GM19438 (cell line): ENCODE data around the gene AMHR2.
"Not testable (repeated sequence)": the region's sequence is repeated elsewhere in the genome, so short reads cannot be mapped to it uniquely, and the experiment has no call there.

Experiments
- ATAC-seq: cut with Tn5 transposase; IDR thresholded peaks from one replicate; pipeline ENCODE4 v1.9.1; 2021; ENCODE audit warnings: low read depth; ENCODE audit not compliant: unreplicated experiment

Gene AMHR2

DNA sequence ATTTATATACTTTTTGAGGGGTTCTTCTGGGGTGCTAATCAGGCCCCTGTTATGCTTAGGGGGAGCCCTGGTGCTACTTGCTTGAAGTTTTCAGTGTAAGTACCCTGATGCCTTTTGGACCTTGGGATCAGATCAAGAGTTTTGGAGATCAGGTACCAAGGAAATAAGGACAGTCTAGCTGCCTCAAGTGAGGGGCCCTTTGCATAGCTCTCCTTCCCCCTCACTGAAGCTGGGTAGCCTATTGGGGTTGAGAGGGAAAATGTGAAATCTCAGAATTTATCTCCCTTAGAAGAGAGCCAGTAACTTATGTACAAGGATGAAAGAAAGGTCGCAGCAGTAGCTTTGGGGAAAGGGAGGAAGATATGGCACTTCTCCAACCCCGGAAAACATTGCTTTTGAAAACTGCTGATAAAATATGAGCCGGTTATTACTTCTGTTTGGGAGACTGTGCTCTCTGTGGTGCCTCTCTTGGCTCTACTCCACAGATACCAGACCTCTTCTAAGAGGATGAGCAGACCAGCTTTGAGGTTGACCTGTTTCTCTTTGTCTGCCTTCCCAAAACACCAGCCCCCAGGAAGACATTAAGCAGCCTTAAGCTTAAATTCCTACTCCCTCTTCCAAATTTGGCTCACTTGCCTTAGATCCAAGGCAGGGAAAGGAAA is 8.8 kb upstream of the AMHR2 start:
- no peak for ATAC-seq

DNA sequence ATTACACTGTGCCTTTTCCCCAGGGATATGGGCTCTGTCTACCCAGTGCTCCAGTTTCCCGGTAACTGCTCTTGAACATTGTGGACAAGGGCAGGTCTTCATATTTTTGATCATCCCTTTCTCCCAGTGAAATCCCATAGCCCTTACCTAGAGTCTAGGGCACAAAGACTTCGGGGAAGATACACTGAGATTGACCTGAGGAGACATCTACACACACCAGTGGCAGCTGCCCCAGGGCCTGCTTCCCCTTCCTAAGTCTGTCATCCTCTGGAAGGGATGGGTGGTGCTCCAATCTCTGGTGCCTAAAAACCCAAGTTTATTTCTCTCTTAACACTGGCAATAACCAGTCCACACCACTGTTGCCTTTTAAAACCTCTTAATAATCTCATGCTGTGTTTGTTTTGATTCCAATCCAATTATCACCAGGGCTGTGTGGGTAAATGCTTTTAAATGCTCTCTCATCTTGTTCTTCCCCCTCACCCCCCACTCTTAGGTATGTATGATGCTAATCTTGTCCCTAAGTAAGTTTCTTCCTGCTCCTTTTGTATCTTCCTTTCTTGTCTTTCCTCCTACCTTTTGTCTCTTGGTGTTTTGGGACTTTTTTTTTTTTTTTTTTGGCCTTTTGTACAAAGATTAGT is 7.8 kb upstream of the AMHR2 start:
- not testable (repeated sequence) for ATAC-seq

DNA sequence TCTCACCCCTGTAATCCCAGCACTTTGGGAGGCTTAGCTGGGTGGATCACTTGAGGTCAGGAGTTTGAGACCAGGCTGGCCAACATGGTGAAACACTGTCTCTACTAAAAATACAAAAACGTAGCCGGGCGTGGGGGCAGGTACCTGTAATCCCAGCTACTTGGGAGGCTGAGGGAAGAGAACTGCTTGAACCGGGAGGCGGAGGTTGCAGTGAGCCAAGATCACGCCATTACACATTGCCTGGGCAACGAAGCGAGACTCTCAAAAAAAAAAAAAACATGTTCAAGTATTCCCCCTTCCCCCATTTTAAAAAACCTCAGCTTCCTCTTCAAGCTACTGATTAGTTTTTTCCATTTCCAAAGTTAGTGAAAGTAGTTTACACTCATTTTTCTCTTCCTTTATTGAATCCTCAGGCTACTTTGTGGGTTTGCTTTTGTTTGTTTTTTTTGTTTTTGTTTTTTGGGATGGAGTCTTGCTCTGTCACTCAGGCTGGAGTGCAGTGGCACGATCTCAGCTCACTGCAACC is 6.3 kb upstream of the AMHR2 start:
- not testable (repeated sequence) for ATAC-seq

- no peak for ATAC-seq
These were observed 5.4 kb upstream of the AMHR2 start for GRCh38 chr12:53418221-53418620.

GRCh38 chr12:53419756-53420155 is 3.9 kb upstream of the AMHR2 start:
- ATAC-seq: no peak

GRCh38 chr12:53422247-53422646 is 1.4 kb upstream of the AMHR2 start:
- not testable (repeated sequence) for ATAC-seq

GRCh38 chr12:53424626-53425514 is 1.2 kb downstream of the AMHR2 start:
- no peak for ATAC-seq

DNA sequence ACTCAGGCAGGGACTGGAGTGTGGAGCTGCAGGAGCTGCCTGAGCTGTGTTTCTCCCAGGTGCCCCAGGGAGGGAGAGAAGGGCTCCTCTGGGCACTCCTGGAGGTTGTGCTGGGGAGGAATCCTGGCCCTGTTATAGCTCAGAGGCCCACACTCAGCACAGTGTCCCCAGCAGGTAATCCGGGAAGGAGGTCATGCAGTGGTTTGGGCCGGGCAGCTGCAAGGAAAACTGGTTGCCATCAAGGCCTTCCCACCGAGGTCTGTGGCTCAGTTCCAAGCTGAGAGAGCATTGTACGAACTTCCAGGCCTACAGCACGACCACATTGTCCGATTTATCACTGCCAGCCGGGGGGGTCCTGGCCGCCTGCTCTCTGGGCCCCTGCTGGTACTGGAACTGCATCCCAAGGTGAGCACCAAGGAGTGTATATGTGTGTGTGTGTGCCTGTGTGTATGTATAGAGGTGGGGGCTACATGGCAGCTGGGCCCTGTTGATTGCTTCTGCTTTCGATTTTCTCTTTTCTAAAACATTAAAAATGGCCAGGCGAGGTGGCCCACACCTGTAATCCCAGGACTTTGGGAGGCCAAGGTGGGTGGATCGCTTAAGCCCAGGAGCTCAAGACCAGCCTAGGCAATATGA is 2.0 kb downstream of the AMHR2 start:
- ATAC-seq: no peak

DNA sequence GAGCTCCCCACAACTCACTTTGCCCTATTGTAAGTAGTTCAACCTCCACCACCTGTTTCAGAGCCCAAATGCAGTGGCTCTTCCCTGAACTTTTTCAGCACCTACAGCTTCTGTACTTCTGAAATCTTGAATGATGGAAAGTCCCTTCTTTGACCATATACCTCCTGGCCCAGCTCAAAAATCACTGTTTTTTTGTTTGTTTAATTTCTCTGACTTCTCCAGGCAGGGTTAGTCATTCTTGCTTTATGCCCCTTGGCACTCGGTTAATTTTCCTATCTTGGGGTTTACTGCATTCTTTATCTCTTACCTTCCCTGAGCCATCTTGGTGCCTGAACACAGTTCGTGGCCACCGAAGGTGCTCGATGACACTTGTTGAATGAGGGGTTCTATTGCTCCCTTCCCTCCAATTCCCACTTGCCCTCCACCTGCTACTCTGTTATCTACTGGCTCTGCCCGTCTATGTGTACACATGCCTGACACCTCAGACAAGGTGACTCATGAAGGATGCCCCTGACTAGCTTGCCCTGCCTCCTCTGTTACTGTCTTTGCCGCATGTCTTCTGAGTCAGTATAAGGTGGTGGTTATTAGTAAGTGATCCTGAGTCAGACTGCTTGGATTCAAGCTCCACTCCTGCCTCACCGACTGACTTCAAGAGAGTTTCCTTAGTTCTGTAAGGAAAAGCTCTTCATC is 4.4 kb downstream of the AMHR2 start:
- ATAC-seq: no peak

DNA sequence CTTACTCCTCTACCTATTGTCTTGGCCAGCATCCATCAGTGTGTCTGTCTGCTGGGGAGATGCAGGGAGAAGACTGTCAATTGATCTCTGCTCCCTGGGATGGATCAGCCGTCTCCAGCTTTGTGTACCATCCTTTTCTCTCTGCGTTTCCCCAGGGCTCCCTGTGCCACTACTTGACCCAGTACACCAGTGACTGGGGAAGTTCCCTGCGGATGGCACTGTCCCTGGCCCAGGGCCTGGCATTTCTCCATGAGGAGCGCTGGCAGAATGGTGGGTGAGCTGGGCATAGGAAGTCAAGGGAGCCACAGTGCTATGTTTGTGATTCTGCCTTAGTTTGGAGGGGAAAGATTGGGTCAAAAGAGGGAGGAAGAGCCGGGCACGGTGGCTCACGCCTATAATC is 5.1 kb downstream of the AMHR2 start:
- no peak for ATAC-seq

DNA sequence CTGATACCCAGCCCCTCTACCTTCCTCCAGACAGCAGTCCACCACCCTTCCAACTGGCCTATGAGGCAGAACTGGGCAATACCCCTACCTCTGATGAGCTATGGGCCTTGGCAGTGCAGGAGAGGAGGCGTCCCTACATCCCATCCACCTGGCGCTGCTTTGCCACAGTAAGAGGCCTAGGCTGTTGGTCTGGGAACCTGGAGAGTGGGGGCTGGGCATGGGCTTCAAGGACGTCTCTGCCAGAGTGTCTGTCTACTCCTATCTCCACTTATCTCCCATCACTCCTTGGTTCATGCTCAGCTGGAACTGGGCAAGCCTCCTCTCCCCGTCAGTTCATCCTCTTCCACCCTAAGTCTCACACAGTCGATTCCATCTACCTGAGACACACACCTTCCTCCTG is 6.5 kb downstream of the AMHR2 start:
- no peak for ATAC-seq

DNA sequence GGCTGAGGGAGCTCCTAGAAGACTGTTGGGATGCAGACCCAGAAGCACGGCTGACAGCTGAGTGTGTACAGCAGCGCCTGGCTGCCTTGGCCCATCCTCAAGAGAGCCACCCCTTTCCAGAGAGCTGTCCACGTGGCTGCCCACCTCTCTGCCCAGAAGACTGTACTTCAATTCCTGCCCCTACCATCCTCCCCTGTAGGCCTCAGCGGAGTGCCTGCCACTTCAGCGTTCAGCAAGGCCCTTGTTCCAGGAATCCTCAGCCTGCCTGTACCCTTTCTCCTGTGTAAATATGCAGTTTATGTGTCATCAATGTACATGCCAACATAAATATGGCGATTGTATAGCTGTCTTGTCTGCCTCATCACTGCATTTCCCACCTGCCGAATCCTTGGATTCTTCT is 7.5 kb downstream of the AMHR2 start:
- ATAC-seq: no peak

DNA sequence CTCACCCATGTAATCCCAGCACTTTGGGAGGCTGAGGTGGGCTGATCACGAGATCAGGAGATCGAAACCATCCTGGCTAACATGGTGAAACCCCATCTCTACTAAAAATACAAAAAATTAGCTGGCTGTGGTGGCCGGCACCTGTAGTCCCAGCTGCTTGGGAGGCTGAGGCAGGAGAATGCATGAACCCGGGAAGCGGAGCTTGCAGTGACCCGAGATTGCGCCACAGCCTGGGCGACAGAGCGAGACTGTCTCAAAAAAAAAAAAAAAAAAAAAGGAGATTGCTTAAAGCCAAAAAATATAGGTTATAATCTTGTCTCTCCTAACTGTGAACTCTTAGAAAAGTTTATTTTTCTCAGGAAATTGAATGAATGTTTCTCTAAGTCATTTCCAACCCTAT is 11.7 kb downstream of the AMHR2 start:
- not testable (repeated sequence) for ATAC-seq

DNA sequence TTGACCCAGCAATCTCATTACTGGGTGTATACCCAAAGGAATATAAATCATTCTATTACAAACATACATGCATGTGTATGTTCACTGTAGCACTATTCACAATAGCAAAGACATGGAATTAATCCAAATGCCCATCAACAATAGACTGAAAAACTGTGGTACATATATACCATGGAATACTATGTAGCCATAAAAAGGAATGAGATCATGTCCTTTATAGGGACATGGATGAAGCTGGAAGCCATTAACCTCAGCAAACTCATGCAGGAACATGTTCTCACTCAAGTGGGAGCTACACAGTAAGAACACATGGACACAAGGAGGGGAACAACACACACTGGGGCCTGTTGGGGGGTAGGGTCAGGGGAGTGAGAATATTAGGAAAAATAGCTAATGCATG is 15.9 kb downstream of the AMHR2 start:
- ATAC-seq: not testable (repeated sequence)

- peak; percentile 97 for ATAC-seq
These were observed 17.6 kb downstream of the AMHR2 start, which contains the start of gene PRR13 for GRCh38 chr12:53441040-53441833. Gene PRR13, plus strand, starts transcription at chr12:53441734. Its CDS starts 981 bp downstream, at chr12:53442715.

DNA sequence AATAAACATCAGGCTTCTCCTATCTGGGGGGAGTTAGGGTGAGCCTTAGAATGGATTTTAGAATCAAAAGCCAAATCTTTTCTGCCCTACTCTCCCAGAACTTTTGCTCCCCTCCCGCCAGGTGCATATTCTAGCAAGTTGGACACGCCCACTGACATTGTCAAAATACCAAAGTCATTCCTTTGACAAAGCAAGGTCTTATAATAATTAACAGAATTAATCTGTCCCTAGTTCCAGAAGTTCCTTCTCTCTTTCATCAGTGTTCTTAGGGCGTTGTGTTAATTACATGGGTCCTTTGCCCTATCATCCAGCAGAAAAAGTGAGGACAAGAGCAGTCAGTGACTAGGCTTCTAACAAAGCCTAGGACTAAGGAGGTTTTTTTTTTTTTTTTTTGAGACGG is 20.3 kb downstream of the AMHR2 start:
- ATAC-seq: no peak

GRCh38 chr12:53444593-53445325 is 21.1 kb downstream of the AMHR2 start:
- not testable (repeated sequence) for ATAC-seq

GRCh38 chr12:53450936-53451335 is 27.3 kb downstream of the AMHR2 start:
- no peak for ATAC-seq
